PFSK-1 (cell line): ENCODE data around the gene EXOSC5.

Source experiments
- FOXP2 ChIP-seq: optimal IDR thresholded peaks from 2 replicates; pipeline ENCODE3; 2011; ENCODE audit warnings: borderline replicate concordance, control low read depth, inconsistent platforms; ENCODE audit not compliant: insufficient read depth; ENCODE audit errors: extremely low read length, extremely low read depth
- POLR2AphosphoS5 ChIP-seq: IDR thresholded peaks from 2 replicates; pipeline ENCODE4 v1.6.1; 2012; ENCODE audit warnings: low read depth, mild to moderate bottlenecking, control low read depth, low read length, moderate library complexity
- REST ChIP-seq, 2 experiments: IDR thresholded peaks; 2 replicates each; pipeline versions ENCODE4 v1.6.1 to v1.8.0; 2011 to 2012; ENCODE audit warnings: low read depth in 2 of 2, low read length in 2 of 2, control low read depth in 1 of 2, inconsistent platforms in 1 of 2, mild to moderate bottlenecking in 1 of 2, moderate library complexity in 1 of 2; ENCODE audit not compliant: insufficient read depth in 1 of 2
- SIN3A ChIP-seq: IDR thresholded peaks from 2 replicates; pipeline ENCODE4 v1.6.1; 2012; ENCODE audit warnings: mild to moderate bottlenecking, low read length, moderate library complexity, borderline replicate concordance; ENCODE audit not compliant: insufficient read depth
- TAF1 ChIP-seq: IDR thresholded peaks from 2 replicates; pipeline ENCODE4 v1.6.1; 2012; ENCODE audit warnings: low read length, control low read depth, borderline replicate concordance; ENCODE audit not compliant: insufficient read depth

GRCh38 chr19:41339936-41340335 is 57.2 kb downstream of the EXOSC5 start:
- TF ChIP-seq POLR2AphosphoS5 (no peak), SIN3A (no peak), TAF1 (no peak), REST (IDR thresholded peaks at IDR 0.05; ENCODE audit: insufficient read depth in 1 of 2, low read depth in 2 of 2, low read length in 2 of 2) (no peak), FOXP2 (no peak)
